Esophagus squamous epithelium (tissue), 5 donors: ENCODE measurements around the gene STX10. TPM values are rescaled to one million over a fixed set of nuclear protein-coding genes. Genes with fewer than 3 reads are reported as not detected.

ENCODE experiments used
- DNase-seq: peaks from one replicate; lab custom pipeline; 2025; lab: John Stamatoyannopoulos, UW
- H3K27ac ChIP-seq, 4 donors: fragments of 200-600 bp; sonication (generic); one replicate each; pipeline ENCODE4 v1.5.1; 2016 to 2019; ENCODE audit warnings: mild to moderate bottlenecking in 1 of 4
- H3K27me3 ChIP-seq, 4 donors: fragments of 200-600 bp; sonication (generic); 1 replicate in 3 of 4; 2 replicates in 1 of 4; pipeline versions ENCODE4 v1.5.1 to v1.6.0; 2017 to 2021; ENCODE audit warnings: antibody characterized with exemption in 1 of 4
- H3K36me3 ChIP-seq, 3 donors: fragments of 200-600 bp; sonication (generic); one replicate each; pipeline ENCODE4 v1.5.1; 2016 to 2019
- H3K4me1 ChIP-seq, 3 donors: fragments of 200-600 bp; sonication (generic); one replicate each; pipeline ENCODE4 v1.5.1; 2017 to 2019
- H3K4me3 ChIP-seq, 4 donors: fragments of 200-600 bp; sonication (generic); 1 replicate in 3 of 4; 2 replicates in 1 of 4; pipeline ENCODE4 v1.5.1; 2016 to 2019; ENCODE audit warnings: mild to moderate bottlenecking in 2 of 4, moderate library complexity in 1 of 4
- H3K9me3 ChIP-seq, 3 donors: fragments of 200-600 bp; sonication (generic); one replicate each; pipeline ENCODE4 v1.5.1; 2016 to 2019
- POLR2A ChIP-seq, 4 donors: fragments of 450-650 bp; IDR thresholded peaks; one replicate each; pipeline ENCODE4 v1.6.1; 2017; ENCODE audit warnings: antibody characterized with exemption in 4 of 4, mild to moderate bottlenecking in 4 of 4, moderate library complexity in 3 of 4
- WGBS, 2 donors: methylation state at CpG; one replicate each; pipeline ENCODE4 v1.1.5; 2018; 5-methylcytosine and 5-hydroxymethylcytosine counted together
- intact Hi-C: fragments of 100-400 bp; cut with DNase I; formaldehyde crosslinking; loops from one replicate; pipeline ENCODE4 v1.15.0; 2022
- total RNA-seq, 4 donors: library from RNA; depleted of rRNA; stranded (reverse); fragments of >200 nt; gene quantifications; one replicate each; pipeline ENCODE4 v1.1.0, GENCODE V29; 2016
- TF ChIP-seq, protein P1 (sequence below), 6 experiments: fragments of 450-650 bp in 4 of 6; fragments of 200-600 bp in 2 of 6; sonication (generic) in 2 of 6; IDR thresholded peaks; one replicate each; pipeline ENCODE4 v1.5.1; 2016 to 2019; ENCODE audit warnings: antibody characterized with exemption in 6 of 6, mild to moderate bottlenecking in 4 of 6, moderate library complexity in 4 of 6
- donor health status: DM: yes; HTN: yes; CAD: no.

The STX10 gene
- total RNA-seq, 4 donors from 2014 or later, result 50.3 to 80.4 (median 69.3) TPM

DNA sequence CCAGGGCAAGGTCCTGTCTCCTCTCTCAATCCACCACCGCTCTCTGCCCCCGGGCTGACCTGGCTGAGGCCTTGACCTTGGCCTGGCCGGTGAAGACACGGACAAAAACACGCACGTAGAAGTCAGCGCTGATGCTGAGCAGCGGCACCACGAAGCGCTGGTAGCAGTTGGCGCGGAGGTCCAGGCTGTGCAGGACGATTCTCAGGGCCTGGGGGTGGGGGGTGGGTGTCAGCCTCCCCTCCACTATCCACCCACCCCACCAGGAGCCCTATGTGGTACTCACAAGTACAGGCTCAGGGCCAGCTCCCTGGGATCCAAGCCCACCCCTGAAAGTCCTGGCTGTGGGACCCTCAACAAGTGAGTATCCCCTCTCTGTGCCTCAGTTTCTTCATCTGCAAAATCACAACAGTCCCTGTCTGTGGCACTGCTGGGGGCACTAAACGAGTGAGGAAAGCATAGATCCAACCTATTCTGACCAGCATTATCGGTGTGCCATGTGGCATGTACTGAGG is 40.0 kb downstream of the STX10 start:
- intact Hi-C loops, result no loop called here
- 60 to 95% methylated on average over 1 to 7 of the region's 15 CpGs for WGBS, 2 donors

DNA sequence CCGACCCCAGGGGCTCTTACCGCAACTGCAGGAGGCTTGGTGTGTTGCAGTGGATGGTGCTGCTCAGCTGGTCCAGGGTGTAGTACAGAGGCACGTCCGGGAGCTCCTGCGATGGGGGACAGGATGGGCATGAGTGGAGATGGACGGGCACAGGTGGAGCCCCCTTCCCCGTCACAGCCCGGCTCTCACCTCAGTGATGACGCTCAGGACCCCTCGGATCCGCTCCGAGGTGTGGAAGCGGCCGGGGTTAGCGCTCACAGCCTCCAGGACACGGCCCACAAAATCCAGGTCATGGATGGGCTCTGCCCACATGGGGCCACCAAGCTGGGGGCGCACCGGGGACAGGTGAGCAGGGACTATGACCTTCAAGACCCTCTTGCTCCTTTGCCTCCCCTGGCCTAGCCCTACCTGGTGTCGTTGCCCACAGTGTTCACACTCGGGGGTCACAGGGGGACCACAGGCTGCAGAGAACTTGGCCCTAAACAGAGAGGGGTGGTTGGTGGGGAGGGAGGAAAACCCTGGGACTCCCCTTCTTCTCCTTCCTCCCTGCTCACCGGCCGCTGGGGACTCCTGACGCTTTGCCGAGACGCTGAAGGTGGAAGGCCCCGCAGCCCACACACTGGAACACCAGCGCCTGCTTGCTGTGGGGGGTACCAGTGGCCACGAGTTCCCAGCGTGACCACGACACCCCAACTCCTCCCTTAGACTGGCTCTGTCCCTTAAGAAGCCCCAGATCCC is 40.6 kb downstream of the STX10 start:
- intact Hi-C loops, result no loop called here
- no peak overlapping the region for H3K4me3 ChIP-seq
- TF ChIP-seq, protein P1, sequence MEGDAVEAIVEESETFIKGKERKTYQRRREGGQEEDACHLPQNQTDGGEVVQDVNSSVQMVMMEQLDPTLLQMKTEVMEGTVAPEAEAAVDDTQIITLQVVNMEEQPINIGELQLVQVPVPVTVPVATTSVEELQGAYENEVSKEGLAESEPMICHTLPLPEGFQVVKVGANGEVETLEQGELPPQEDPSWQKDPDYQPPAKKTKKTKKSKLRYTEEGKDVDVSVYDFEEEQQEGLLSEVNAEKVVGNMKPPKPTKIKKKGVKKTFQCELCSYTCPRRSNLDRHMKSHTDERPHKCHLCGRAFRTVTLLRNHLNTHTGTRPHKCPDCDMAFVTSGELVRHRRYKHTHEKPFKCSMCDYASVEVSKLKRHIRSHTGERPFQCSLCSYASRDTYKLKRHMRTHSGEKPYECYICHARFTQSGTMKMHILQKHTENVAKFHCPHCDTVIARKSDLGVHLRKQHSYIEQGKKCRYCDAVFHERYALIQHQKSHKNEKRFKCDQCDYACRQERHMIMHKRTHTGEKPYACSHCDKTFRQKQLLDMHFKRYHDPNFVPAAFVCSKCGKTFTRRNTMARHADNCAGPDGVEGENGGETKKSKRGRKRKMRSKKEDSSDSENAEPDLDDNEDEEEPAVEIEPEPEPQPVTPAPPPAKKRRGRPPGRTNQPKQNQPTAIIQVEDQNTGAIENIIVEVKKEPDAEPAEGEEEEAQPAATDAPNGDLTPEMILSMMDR (IDR thresholded peaks at IDR 0.05), result no peak
- peaks cover 0 to 87% (median 6%) of the 10 kb centered on the region in 3 donors for H3K36me3 ChIP-seq
- H3K9me3 ChIP-seq, result no peaks in the 10 kb centered on the region
- no peak for DNase-seq
- no peak overlapping the region for H3K27ac ChIP-seq
- WGBS, 2 donors, result 92 to 94% methylated on average over 13 to 19 of the region's 30 CpGs
- H3K27me3 ChIP-seq, result no peaks in the 10 kb centered on the region
- H3K4me1 ChIP-seq, result peaks cover 0 to 5% (median 0%) of the 10 kb centered on the region in 3 donors

More for the DNA sequence above, 40.0 kb downstream of the STX10 start:
- Histone ChIP-seq H3K9me3 (no peaks in the 10 kb centered on the region), H3K27me3 (no peaks in the 10 kb centered on the region), H3K27ac (no peak overlapping the region), H3K4me3 (no peak overlapping the region), H3K4me1 (peaks cover under 1 to 4% (median under 1%) of the 10 kb centered on the region in 3 donors), H3K36me3 (peaks cover 0 to 88% (median 6%) of the 10 kb centered on the region in 3 donors)
- TF ChIP-seq POLR2A (IDR thresholded peaks at IDR 0.05), result no peak
- TF ChIP-seq, protein P1 (IDR thresholded peaks at IDR 0.05), result no peak
- DNase-seq, result no peak

DNA sequence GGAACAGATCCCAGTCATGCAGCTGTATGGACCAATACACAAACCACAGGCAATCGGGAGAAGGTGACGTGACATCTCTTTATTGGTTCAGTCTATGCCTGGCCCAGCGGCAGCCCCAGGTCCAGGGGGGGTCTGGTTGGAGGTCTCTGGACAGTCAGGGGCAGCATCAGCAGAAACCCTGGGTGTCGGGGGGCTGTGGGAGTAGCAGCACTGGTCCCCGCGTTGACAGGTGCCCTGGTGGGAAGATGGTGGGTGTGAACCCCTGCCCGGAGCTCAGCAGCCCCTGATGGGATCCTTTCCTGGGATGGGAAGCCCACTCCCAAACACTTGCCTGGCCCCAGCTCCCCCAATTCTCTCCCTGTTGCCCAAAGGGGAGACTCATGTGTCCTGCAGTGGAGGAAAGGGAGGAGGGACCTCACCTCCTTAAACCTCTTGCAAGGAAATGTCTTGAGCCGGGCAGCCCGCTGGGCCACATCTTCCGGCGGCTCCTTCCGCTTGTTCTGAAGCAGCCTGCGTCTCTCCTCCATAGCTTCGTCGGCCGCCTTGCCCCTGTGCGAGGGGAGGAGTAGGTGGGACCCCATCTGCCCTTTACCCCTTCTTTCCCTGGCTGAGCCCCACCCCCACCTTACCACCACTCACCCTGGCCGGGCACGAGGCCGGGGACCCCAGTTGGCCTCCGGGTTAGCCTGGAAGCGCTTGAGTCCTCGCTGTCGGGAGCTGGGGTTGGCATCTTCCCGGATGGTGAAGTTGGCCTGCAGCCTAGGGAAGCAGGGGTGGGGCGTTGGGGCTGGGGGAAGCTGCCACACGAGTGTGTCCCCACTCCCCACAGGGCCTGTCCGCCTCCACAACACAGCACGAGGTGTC is 45.1 kb downstream of the STX10 start:
- Histone ChIP-seq H3K9me3 (no peaks in the 10 kb centered on the region), H3K4me1 (peaks cover 11 to 50% (median 26%) of the 10 kb centered on the region in 3 donors), H3K36me3 (peaks cover 0 to 45% (median 6%) of the 10 kb centered on the region in 3 donors), H3K27ac (peak overlapping the region; percentile 39 to 94 (median 75)), H3K27me3 (no peaks in the 10 kb centered on the region), H3K4me3 (peak overlapping the region; percentile 2 to 55 (median 33))
- DNase-seq, result no peak
- WGBS, 2 donors, result 57 to 67% methylated on average over 12 to 21 of the region's 29 CpGs
- TF ChIP-seq, protein P1 (IDR thresholded peaks at IDR 0.05), result no peak
- TF ChIP-seq POLR2A (IDR thresholded peaks at IDR 0.05), result no peak
- intact Hi-C loops, result no loop called here

DNA sequence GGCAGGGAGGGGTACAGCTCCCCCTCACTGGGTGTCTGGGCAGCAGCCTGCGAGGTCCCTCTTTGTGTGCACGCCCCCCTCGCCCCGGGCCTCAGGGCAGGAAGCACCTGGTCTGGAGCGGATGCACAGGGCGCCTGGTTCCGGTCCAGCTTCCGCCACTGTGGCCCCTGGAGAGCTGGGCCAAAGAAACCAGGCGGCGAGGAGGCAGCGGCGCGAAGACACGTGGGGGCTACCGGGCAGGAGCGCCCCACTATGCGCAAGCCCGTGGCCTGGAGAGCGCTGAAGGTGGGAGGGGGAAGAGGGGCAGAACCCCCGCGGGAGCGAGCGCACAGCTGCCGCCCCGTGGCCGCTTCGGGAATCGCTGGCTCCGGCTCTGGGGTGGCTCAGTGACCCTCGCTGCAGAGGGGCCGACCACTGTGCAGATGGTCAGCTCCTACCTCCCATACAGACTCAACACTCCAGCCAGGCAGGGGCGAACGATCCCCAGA is 45.8 kb downstream of the STX10 start:
- intact Hi-C loops, result no loop called here
- H3K4me1 ChIP-seq, result peaks cover 11 to 57% (median 26%) of the 10 kb centered on the region in 3 donors

More for the DNA sequence above, 45.8 kb downstream of the STX10 start:
- Histone ChIP-seq H3K36me3 (peaks cover 0 to 38% (median 5%) of the 10 kb centered on the region in 3 donors), H3K9me3 (no peaks in the 10 kb centered on the region), H3K27me3 (no peaks in the 10 kb centered on the region), H3K27ac (peak overlapping the region; percentile 65 to 94 (median 88)), H3K4me3 (peak overlapping the region; percentile 2 to 55 (median 33))
- no peak for TF ChIP-seq POLR2A (IDR thresholded peaks at IDR 0.05)
- TF ChIP-seq, protein P1 (IDR thresholded peaks at IDR 0.05), result peak; percentile 46 to 90 (median 71)
- 40 to 60% methylated on average over 1 to 13 of the region's 33 CpGs for WGBS, 2 donors
- peak; percentile 57 for DNase-seq
